Astrocyte (in vitro differentiated cells and primary cell): Measurements from ENCODE around the gene HOXD1. TPM values are rescaled to one million over a fixed set of nuclear protein-coding genes. Genes with fewer than 3 reads are reported as not detected.

Source experiments
- DNase-seq: peaks from one replicate; pipeline ENCODE4 v3.0.0-alpha.2; 2010; ENCODE audit warnings: low read depth
- FAIRE-seq: peaks from 2 replicates; lab custom pipeline; 2011; peaks lifted over from hg19 to GRCh38; lab: Jason Lieb, UNC
- H2AFZ ChIP-seq: 2 replicates; pipeline ENCODE4 v1.6.0; 2012; ENCODE audit warnings: low read depth, low read length, inconsistent platforms
- H3K27ac ChIP-seq: 2 replicates; pipeline ENCODE4 v1.5.1; 2011; ENCODE audit warnings: low read depth, low read length, inconsistent platforms
- H3K27me3 ChIP-seq: 2 replicates; pipeline ENCODE4 v1.6.0; 2011; ENCODE audit warnings: low read length, inconsistent platforms; ENCODE audit not compliant: insufficient read depth
- H3K36me3 ChIP-seq: 2 replicates; pipeline ENCODE4 v1.5.1; 2011; ENCODE audit warnings: low read length, inconsistent platforms; ENCODE audit not compliant: insufficient read depth
- H3K4me1 ChIP-seq: 2 replicates; pipeline ENCODE4 v1.5.1; 2011; ENCODE audit warnings: low read length, inconsistent platforms; ENCODE audit not compliant: insufficient read depth
- H3K4me2 ChIP-seq: 2 replicates; pipeline ENCODE4 v1.6.0; 2012; ENCODE audit warnings: low read length, inconsistent platforms
- H3K4me3 ChIP-seq: 2 replicates; pipeline ENCODE4 v1.5.1; 2011; ENCODE audit warnings: low read depth, mild to moderate bottlenecking, low read length, inconsistent platforms; ENCODE audit not compliant: insufficient read depth
- H3K79me2 ChIP-seq: 2 replicates; pipeline ENCODE4 v1.6.0; 2012; ENCODE audit warnings: mild to moderate bottlenecking, low read length, inconsistent platforms; ENCODE audit not compliant: insufficient read depth
- H3K9ac ChIP-seq: 2 replicates; pipeline ENCODE4 v1.6.0; 2012; ENCODE audit warnings: mild to moderate bottlenecking, low read length, inconsistent platforms
- H3K9me3 ChIP-seq: 2 replicates; pipeline ENCODE4 v1.5.1; 2012; ENCODE audit warnings: low read depth, mild to moderate bottlenecking, low read length, inconsistent platforms; ENCODE audit not compliant: insufficient read depth
- H4K20me1 ChIP-seq: 2 replicates; pipeline ENCODE4 v1.6.0; 2012; ENCODE audit warnings: low read length, inconsistent platforms; ENCODE audit not compliant: insufficient read depth
- H3K27ac Mint-ChIP-seq: one replicate; pipeline ENCODE4 v1.8.0; 2021; ENCODE audit warnings: mild to moderate bottlenecking, mixed read lengths; ENCODE audit not compliant: unreplicated experiment
- H3K27me3 Mint-ChIP-seq: one replicate; pipeline ENCODE4 v1.8.0; 2021; ENCODE audit warnings: low read depth, mixed read lengths; ENCODE audit not compliant: unreplicated experiment
- H3K36me3 Mint-ChIP-seq: one replicate; pipeline ENCODE4 v1.8.0; 2021; ENCODE audit warnings: low read depth, mixed read lengths; ENCODE audit not compliant: unreplicated experiment
- H3K4me1 Mint-ChIP-seq: one replicate; pipeline ENCODE4 v1.8.0; 2021; ENCODE audit warnings: low read depth, mixed read lengths; ENCODE audit not compliant: unreplicated experiment
- H3K4me3 Mint-ChIP-seq: one replicate; pipeline ENCODE4 v1.8.0; 2021; ENCODE audit warnings: mild to moderate bottlenecking, moderate library complexity, mixed read lengths; ENCODE audit not compliant: unreplicated experiment
- H3K9me3 Mint-ChIP-seq: one replicate; pipeline ENCODE4 v1.8.0; 2021; ENCODE audit warnings: mild to moderate bottlenecking, mixed read lengths; ENCODE audit not compliant: unreplicated experiment
- EZH2 ChIP-seq: IDR thresholded peaks from 2 replicates; pipeline ENCODE4 v1.6.1; 2012; ENCODE audit warnings: mild to moderate bottlenecking, low read length, inconsistent platforms; ENCODE audit not compliant: insufficient read depth
- total RNA-seq: library from RNA; stranded (reverse); gene quantifications from 2 replicates; pipeline ENCODE4 v1.2.1, GENCODE V29; 2021
- TF ChIP-seq, protein P1 (sequence below): IDR thresholded peaks from 2 replicates; pipeline ENCODE4 v1.5.1; 2011; ENCODE audit warnings: low read depth, mild to moderate bottlenecking, inconsistent platforms, low read length, moderate library complexity; ENCODE audit not compliant: insufficient read depth

The HOXD1 gene
- total RNA-seq, 1 donor from 2014 or later = not detected

DNA sequence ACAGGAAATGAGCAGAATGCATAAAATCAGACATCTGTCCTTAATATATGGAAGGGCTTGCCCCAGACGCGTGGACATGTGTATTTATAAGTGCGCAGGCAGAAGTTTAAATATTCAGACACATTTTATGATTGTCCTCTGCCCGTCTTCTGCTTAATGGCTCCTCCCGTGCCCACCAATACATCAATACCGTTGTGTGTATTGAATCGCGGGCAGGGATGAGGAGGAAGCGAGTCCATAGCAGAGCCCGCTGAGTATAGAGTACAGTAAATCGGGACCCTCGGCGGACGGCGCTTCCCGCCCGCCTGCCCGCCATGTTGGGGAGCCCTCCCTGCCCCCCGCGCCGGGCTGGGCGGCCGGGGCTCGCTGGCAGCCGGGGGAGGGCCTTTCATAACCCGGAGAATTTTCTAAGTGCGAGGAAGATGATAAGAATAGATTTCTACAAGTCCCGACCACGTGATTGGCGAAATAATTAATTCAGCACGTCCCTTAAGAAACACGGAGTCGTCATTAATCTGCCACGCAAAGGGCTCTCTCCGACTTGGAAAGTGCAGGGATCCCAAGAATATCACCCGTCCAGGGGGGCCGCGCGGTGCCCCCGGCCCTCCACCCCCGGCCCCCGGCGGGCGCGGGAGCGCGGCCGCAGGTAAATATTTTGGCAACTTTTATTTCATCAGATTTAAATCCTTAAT lies 31.5 kb upstream of the HOXD1 start, which contains the start of gene HOXD3:
HOXD3 (plus strand) TSS at position 501 of the 692 bp plus-strand sequence. CDS start 11,808 bp downstream, outside the sequence.
- peaks cover 85% of the 10 kb centered on the region for H3K27me3 ChIP-seq

DNA sequence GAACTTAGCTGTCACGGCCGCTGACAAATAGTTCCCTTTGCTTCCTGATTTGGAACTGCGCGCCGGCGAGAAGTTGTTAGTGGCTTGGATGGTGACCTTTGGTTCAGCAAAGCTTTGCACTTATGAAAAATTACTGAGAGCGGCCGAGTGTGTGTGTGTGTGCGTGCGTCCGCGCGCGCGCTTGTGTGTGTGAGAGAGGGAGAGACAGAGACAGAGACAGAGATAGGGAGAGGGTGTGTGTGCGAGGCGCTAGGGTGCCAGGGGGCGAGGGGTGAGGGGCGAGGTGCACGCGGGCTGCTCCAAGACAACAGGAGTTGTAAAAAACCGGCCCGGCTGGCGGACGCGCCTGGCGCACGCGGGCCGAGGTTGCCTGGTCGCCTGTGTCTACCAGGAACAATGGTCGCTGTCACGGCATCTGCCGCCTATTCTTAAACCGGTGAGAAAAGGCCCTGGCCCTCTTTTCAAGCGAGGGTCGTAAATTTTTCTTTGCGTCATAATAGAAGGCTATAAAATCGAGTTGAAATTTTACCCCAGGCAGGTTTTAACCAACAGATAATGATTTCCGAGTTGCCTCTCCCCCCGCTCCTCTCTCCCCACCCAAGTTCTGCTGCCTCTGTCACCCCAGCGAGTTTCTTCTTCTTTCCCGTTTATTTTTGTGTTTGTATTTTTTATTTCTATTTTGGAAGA lies 30.8 kb upstream of the HOXD1 start:
- H3K36me3 ChIP-seq = no peaks in the 10 kb centered on the region
- peaks cover 90% of the 10 kb centered on the region for H3K27me3 ChIP-seq
- H3K4me3 Mint-ChIP-seq = no peak overlapping the region
- H3K9ac ChIP-seq = peak overlapping the region; percentile 70
- DNase-seq = no peak
- H3K79me2 ChIP-seq = no peaks in the 10 kb centered on the region
- H3K4me1 Mint-ChIP-seq = no peaks in the 10 kb centered on the region
- H3K9me3 Mint-ChIP-seq = peaks cover 19% of the 10 kb centered on the region
- H3K27ac ChIP-seq = peak overlapping the region; percentile 42
- peaks cover 4% of the 10 kb centered on the region for H3K9me3 ChIP-seq
- H3K27ac Mint-ChIP-seq = peak overlapping the region; percentile 47
- no peaks in the 10 kb centered on the region for H3K4me1 ChIP-seq
- H2AFZ ChIP-seq = no peak overlapping the region
- FAIRE-seq = no peak
- H3K4me2 ChIP-seq = peak overlapping the region; percentile 82
- peak overlapping the region; percentile 36 for H3K4me3 ChIP-seq
- TF ChIP-seq, protein P1, sequence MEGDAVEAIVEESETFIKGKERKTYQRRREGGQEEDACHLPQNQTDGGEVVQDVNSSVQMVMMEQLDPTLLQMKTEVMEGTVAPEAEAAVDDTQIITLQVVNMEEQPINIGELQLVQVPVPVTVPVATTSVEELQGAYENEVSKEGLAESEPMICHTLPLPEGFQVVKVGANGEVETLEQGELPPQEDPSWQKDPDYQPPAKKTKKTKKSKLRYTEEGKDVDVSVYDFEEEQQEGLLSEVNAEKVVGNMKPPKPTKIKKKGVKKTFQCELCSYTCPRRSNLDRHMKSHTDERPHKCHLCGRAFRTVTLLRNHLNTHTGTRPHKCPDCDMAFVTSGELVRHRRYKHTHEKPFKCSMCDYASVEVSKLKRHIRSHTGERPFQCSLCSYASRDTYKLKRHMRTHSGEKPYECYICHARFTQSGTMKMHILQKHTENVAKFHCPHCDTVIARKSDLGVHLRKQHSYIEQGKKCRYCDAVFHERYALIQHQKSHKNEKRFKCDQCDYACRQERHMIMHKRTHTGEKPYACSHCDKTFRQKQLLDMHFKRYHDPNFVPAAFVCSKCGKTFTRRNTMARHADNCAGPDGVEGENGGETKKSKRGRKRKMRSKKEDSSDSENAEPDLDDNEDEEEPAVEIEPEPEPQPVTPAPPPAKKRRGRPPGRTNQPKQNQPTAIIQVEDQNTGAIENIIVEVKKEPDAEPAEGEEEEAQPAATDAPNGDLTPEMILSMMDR = no peak
- TF ChIP-seq EZH2 = peak; percentile 79
- H4K20me1 ChIP-seq = no peaks in the 10 kb centered on the region
- H3K36me3 Mint-ChIP-seq = peaks cover 3% of the 10 kb centered on the region
- H3K27me3 Mint-ChIP-seq = peaks cover 87% of the 10 kb centered on the region

More for the DNA sequence above, 31.5 kb upstream of the HOXD1 start, which contains the start of gene HOXD3:
- peaks cover 2% of the 10 kb centered on the region for H3K9me3 ChIP-seq
- H3K79me2 ChIP-seq = no peaks in the 10 kb centered on the region
- H3K4me1 Mint-ChIP-seq = no peaks in the 10 kb centered on the region
- peak within 1 kb of the TSS; percentile 70 for H3K9ac ChIP-seq
- peaks cover 83% of the 10 kb centered on the region for H3K27me3 Mint-ChIP-seq
- no peaks in the 10 kb centered on the region for H3K4me1 ChIP-seq
- no peaks in the 10 kb centered on the region for H4K20me1 ChIP-seq
- no peak within 1 kb of the TSS for H3K4me3 Mint-ChIP-seq
- peak within 1 kb of the TSS; percentile 42 for H3K27ac ChIP-seq
- H3K36me3 ChIP-seq = no peaks in the 10 kb centered on the region
- peak within 1 kb of the TSS; percentile 36 for H3K4me3 ChIP-seq
- peaks cover 17% of the 10 kb centered on the region for H3K9me3 Mint-ChIP-seq
- H3K36me3 Mint-ChIP-seq = peaks cover 3% of the 10 kb centered on the region
- H3K27ac Mint-ChIP-seq = peak within 1 kb of the TSS; percentile 47
- H3K4me2 ChIP-seq = peak within 1 kb of the TSS; percentile 82
- TF ChIP-seq EZH2 = peak; percentile 37
- TF ChIP-seq, protein P1 = no peak
- H2AFZ ChIP-seq = no peak within 1 kb of the TSS
- no peak for DNase-seq
- no peak for FAIRE-seq
